Panc1 (cell line): ENCODE data around the gene POLD2. TPM values are rescaled to one million over a fixed set of nuclear protein-coding genes. Genes with fewer than 3 reads are reported as not detected.

Experiments
- ATAC-seq: fragments of 200-7000 bp; cut with Tn5 transposase; 2 replicates; pipeline ENCODE4 v1.9.1; 2020; ENCODE audit warnings: mild to moderate bottlenecking, moderate library complexity
- BruUV-seq: library from RNA; stranded (reverse); fragments of 400-500 nt; replicated peaks from 2 replicates; lab custom pipeline; 2021; lab: Mats Ljungman, UMichigan
- CTCF ChIA-PET: fragments of 300-600 bp; sonication (Branson Sonifier 250); formaldehyde crosslinking; loops from one replicate; lab custom pipeline; 2022; ENCODE audit warnings: antibody characterized with exemption; lab: Charles Lee
- POLR2A ChIA-PET: fragments of 300-600 bp; sonication (Branson Sonifier 250); formaldehyde crosslinking; loops from one replicate; lab custom pipeline; 2022; ENCODE audit warnings: antibody characterized with exemption; lab: Charles Lee
- DNase-seq: peaks from one replicate; pipeline ENCODE4 v3.0.0-alpha.2; 2010; ENCODE audit warnings: low read depth, low spot score
- H3K27ac ChIP-seq: 2 replicates; pipeline ENCODE4 v1.5.1; 2011; ENCODE audit warnings: mild to moderate bottlenecking, low read length, inconsistent platforms
- H3K27me3 ChIP-seq: fragments of 200-500 bp; sonication (Bioruptor generic); 2 replicates; pipeline ENCODE4 v1.6.0; 2014; ENCODE audit warnings: low read length, inconsistent platforms; ENCODE audit not compliant: control insufficient read depth, insufficient read depth
- H3K36me3 ChIP-seq: fragments of 200-500 bp; sonication (Bioruptor generic); 2 replicates; pipeline ENCODE4 v1.5.1; 2014; ENCODE audit warnings: inconsistent platforms, mild to moderate bottlenecking, low read length, moderate library complexity; ENCODE audit not compliant: control insufficient read depth, insufficient read depth
- H3K4me1 ChIP-seq: 2 replicates; pipeline ENCODE4 v1.5.1; 2011; ENCODE audit warnings: inconsistent platforms, mild to moderate bottlenecking, low read length, moderate library complexity; ENCODE audit not compliant: control insufficient read depth, insufficient read depth
- H3K4me3 ChIP-seq, 2 experiments: 2 replicates each; pipeline ENCODE4 v1.5.1; 2011 to 2012; ENCODE audit warnings: low read depth in 2 of 2, low read length in 2 of 2, mild to moderate bottlenecking in 2 of 2, inconsistent platforms in 1 of 2, moderate library complexity in 1 of 2
- H3K9me3 ChIP-seq: fragments of 200-500 bp; sonication (Bioruptor generic); 2 replicates; pipeline ENCODE4 v1.5.1; 2014; ENCODE audit warnings: low read depth, mild to moderate bottlenecking, inconsistent platforms, low read length, moderate library complexity; ENCODE audit not compliant: control insufficient read depth, insufficient read depth
- POLR2AphosphoS5 ChIP-seq: IDR thresholded peaks from 2 replicates; pipeline ENCODE4 v1.6.1; 2012; ENCODE audit warnings: mild to moderate bottlenecking, low read depth, low read length, moderate library complexity
- REST ChIP-seq, 2 experiments: IDR thresholded peaks; 2 replicates each; pipeline ENCODE4 v1.6.1; 2011 to 2012; ENCODE audit warnings: low read depth in 2 of 2, control low read depth in 1 of 2, low read length in 1 of 2, mild to moderate bottlenecking in 1 of 2, moderate library complexity in 1 of 2; ENCODE audit not compliant: insufficient read depth in 1 of 2
- SIN3A ChIP-seq: IDR thresholded peaks from 2 replicates; pipeline ENCODE4 v1.6.1; 2012; ENCODE audit warnings: low read depth, mild to moderate bottlenecking, low read length, moderate library complexity, borderline replicate concordance; ENCODE audit not compliant: insufficient read depth
- TCF7L2 ChIP-seq: IDR thresholded peaks from 2 replicates; pipeline ENCODE4 v1.6.1; 2011; ENCODE audit warnings: mild to moderate bottlenecking, low read depth, low read length, inconsistent platforms
- in situ Hi-C: cut with HindIII; loops from 2 replicates; pipeline ENCODE4 v1.10.0; 2016; ENCODE audit warnings: low sequenced_read_pairs, low pct_unique_long_range_greater_than_20kb
- intact Hi-C: fragments of 100-400 bp; cut with micrococcal nuclease; formaldehyde crosslinking; loops from one replicate; pipeline ENCODE4 v1.10.0; 2022; ENCODE audit not compliant: unreplicated experiment
- total RNA-seq: library from RNA; stranded (reverse); gene quantifications from one replicate; pipeline ENCODE4 v1.2.1, GENCODE V29; 2021; ENCODE audit not compliant: unreplicated experiment
- TF ChIP-seq, protein P1 (sequence below): fragments of 450-650 bp; IDR thresholded peaks from 2 replicates; pipeline ENCODE4 v1.5.1; 2017; ENCODE audit warnings: mild to moderate bottlenecking

Gene POLD2
- total RNA-seq, 1 experiment from 2014 or later = 195 TPM

GRCh38 chr7:44159824-44160630 lies 36.7 kb upstream of the POLD2 start:
- Histone ChIP-seq H3K27ac (no peak overlapping the region), H3K9me3 (no peaks in the 10 kb centered on the region), H3K36me3 (no peaks in the 10 kb centered on the region), H3K27me3 (no peaks in the 10 kb centered on the region), H3K4me3 (no peak overlapping the region), H3K4me1 (0 out of 2 replicates have a peak, but pooled peaks cover 4% of the 10 kb centered on the region)
- ChIA-PET CTCF (no interaction called here), POLR2A (no interaction called here)
- TF ChIP-seq TCF7L2 (no peak), SIN3A (no peak), POLR2AphosphoS5 (no peak), REST (IDR thresholded peaks at IDR 0.05; ENCODE audit: insufficient read depth in 1 of 2, low read depth in 2 of 2, low read length in 1 of 2) (no peak)
- TF ChIP-seq, protein P1, sequence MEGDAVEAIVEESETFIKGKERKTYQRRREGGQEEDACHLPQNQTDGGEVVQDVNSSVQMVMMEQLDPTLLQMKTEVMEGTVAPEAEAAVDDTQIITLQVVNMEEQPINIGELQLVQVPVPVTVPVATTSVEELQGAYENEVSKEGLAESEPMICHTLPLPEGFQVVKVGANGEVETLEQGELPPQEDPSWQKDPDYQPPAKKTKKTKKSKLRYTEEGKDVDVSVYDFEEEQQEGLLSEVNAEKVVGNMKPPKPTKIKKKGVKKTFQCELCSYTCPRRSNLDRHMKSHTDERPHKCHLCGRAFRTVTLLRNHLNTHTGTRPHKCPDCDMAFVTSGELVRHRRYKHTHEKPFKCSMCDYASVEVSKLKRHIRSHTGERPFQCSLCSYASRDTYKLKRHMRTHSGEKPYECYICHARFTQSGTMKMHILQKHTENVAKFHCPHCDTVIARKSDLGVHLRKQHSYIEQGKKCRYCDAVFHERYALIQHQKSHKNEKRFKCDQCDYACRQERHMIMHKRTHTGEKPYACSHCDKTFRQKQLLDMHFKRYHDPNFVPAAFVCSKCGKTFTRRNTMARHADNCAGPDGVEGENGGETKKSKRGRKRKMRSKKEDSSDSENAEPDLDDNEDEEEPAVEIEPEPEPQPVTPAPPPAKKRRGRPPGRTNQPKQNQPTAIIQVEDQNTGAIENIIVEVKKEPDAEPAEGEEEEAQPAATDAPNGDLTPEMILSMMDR = no peak
- DNase-seq (no peak), ATAC-seq (no peak)
- in situ Hi-C loops = no loop called here
- intact Hi-C loops = no loop called here
- BruUV-seq = no TSS peak

DNA sequence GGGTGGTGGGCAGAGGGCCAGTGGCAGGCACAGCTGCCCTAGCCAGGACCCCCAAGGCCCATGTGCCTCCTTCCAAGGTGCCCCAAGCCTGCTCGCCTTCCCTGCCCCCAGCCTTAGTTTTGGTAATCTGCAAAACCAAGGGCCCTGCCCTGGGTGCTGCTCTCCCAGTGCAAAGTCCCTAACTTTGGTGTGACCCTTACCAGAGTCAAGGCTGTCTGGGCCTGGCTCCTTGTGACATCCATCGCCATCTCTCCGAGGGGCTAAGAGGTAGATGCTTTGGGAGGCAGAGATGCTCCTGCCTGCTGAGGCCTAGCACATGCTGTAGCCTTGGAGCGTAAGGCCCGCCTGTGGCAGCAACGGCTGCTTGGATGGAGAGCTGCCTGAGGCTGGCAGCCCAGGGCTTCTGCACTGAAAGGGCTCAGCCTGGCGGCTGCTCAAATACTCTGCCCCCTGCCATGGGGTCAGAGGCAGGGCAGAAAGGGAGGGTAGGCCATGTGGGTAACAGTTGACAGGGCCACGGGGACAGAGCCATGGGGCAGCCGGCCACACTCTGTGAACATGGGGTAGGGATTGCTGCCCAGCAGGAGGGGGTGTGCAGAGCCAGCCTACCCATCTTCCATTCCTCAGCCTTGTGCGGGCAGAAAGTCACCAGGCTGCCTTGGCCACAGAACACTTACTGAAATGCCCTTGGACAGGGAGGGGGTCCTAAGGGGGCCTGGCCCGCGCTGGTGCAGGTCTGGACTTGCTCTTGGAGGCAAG lies 35.7 kb upstream of the POLD2 start:
- BruUV-seq = no TSS peak
- Histone ChIP-seq H3K9me3 (no peaks in the 10 kb centered on the region), H3K36me3 (no peaks in the 10 kb centered on the region), H3K27me3 (no peaks in the 10 kb centered on the region), H3K27ac (no peak overlapping the region), H3K4me3 (no peak overlapping the region), H3K4me1 (0 out of 2 replicates have a peak, but pooled peaks cover 4% of the 10 kb centered on the region)
- DNase-seq (no peak), ATAC-seq (no peak)
- ChIA-PET CTCF (no interaction called here), POLR2A (interaction anchor here (0.6 kb wide), 1 partner anchor 18 kb away, joined by 3 read pairs; the partner anchor contains the start of gene MYL7)
- TF ChIP-seq, protein P1 = no peak
- TF ChIP-seq REST (IDR thresholded peaks at IDR 0.05; ENCODE audit: insufficient read depth in 1 of 2, low read depth in 2 of 2, low read length in 1 of 2) (no peak), POLR2AphosphoS5 (no peak)
- intact Hi-C loops (no loop called here), in situ Hi-C loops (no loop called here)
